ENCODE data around the gene PEDS1. TPM values are rescaled to one million over a fixed set of nuclear protein-coding genes. Genes with fewer than 3 reads are reported as not detected.
A peak's percentile ranks its signal among the peaks of the same experiment; 100 is the strongest.

Gene PEDS1
- total and polyA plus RNA-seq, 9 donors: 7.5 to 18.2 (median 12.4) TPM

DNA sequence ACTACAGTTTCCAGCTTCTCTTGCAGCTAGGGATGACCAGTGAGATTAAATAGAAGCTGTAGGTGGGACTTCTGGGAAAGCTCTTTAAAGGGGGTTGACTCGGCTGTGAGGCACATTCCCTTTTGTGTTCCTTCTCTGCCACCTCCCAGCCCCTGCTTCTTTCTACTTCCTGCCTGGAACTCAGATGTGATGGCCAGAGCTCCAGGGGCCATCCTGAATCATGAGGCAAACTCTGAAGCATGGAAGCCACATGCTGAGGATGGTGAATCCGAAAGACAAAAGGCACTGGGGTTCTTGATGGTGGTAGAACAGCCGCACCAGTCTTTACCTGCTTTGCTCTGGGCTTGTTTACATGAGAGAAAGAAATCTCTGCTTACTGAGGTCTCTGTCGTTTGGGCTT lies 46.2 kb upstream of the PEDS1 start:
- Histone ChIP-seq H3K4me3 (no peak overlapping the region), H3K4me1 (ENCODE audit: insufficient read depth) (peaks cover 2% of the 10 kb centered on the region), H3K36me3 (no peaks in the 10 kb centered on the region), H3K27me3 (no peaks in the 10 kb centered on the region), H3K27ac (no peak overlapping the region), H3K9me3 (no peaks in the 10 kb centered on the region)
- intact Hi-C loops (cut with DNase I): loop anchor here in 1 of 4 donors (10.0 kb wide), 1 partner anchor 185 kb away; no protein-coding TSS in a partner anchor
- 89 to 91% (median 91%) methylated on average over 4 of the region's 4 CpGs for WGBS, 3 donors
- no peak for TF ChIP-seq POLR2A (IDR thresholded peaks at IDR 0.05)
- no peak for TF ChIP-seq EP300 (IDR thresholded peaks at IDR 0.05)
- TF ChIP-seq, protein P1, sequence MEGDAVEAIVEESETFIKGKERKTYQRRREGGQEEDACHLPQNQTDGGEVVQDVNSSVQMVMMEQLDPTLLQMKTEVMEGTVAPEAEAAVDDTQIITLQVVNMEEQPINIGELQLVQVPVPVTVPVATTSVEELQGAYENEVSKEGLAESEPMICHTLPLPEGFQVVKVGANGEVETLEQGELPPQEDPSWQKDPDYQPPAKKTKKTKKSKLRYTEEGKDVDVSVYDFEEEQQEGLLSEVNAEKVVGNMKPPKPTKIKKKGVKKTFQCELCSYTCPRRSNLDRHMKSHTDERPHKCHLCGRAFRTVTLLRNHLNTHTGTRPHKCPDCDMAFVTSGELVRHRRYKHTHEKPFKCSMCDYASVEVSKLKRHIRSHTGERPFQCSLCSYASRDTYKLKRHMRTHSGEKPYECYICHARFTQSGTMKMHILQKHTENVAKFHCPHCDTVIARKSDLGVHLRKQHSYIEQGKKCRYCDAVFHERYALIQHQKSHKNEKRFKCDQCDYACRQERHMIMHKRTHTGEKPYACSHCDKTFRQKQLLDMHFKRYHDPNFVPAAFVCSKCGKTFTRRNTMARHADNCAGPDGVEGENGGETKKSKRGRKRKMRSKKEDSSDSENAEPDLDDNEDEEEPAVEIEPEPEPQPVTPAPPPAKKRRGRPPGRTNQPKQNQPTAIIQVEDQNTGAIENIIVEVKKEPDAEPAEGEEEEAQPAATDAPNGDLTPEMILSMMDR (IDR thresholded peaks at IDR 0.05): no peak
- no peak for DNase-seq

DNA sequence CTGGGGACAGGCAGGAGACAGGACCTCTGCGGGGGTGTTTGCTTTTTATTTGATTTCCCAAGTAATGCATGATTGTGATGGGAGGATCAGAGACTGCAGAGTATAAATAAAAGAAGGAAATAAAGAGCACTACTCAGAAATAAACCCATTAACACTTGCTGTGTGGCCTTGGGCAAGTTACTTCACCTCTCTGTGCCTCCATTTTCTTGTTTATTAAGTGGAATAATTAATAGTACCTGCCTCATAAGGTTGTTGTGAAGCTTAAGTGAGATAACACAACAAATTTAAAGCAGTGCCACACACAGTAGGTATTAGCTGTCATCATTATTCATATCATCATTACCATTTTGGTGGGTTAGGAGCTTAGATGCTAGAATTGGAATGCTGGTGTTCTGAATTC lies 45.2 kb upstream of the PEDS1 start:
- Histone ChIP-seq H3K27me3 (no peaks in the 10 kb centered on the region), H3K4me3 (no peak overlapping the region), H3K36me3 (no peaks in the 10 kb centered on the region), H3K27ac (no peak overlapping the region), H3K4me1 (ENCODE audit: insufficient read depth) (peaks cover 10% of the 10 kb centered on the region), H3K9me3 (no peaks in the 10 kb centered on the region)
- intact Hi-C loops (cut with DNase I): loop anchor here in 1 of 4 donors (10.0 kb wide), 1 partner anchor 186 kb away; no protein-coding TSS in a partner anchor
- DNase-seq: no peak
- 74 to 78% (median 76%) methylated on average over 1 of the region's 1 CpG for WGBS, 3 donors
- no peak for TF ChIP-seq EP300 (IDR thresholded peaks at IDR 0.05)

DNA sequence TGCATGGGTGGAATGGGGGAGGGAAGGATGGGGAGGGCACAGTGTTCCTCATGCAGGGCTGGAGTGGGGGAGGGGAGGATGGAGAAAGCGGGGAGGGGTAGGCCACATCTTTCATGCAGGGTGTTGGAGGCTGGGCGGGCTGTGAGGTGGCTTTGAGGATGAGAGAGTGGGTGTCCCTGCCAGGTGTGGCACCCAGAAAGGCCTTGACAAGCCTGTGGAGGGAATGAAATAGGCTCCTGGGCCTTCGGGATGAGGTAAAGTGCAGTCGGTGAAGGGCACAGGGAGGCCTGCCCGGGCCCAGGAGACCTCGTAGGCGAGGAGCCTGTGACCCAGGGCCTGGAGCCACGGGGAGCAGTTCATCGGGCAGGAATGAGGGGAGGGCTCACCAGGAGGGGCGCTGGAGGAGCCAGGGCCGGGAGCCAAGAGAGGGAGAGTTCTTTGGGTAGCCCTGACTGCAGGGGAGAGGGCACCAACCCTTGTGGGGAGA lies 44.7 kb upstream of the PEDS1 start:
- Histone ChIP-seq H3K36me3 (no peaks in the 10 kb centered on the region), H3K4me1 (ENCODE audit: insufficient read depth) (peaks cover 11% of the 10 kb centered on the region), H3K4me3 (no peak overlapping the region), H3K27ac (no peak overlapping the region), H3K9me3 (no peaks in the 10 kb centered on the region), H3K27me3 (no peaks in the 10 kb centered on the region)
- WGBS, 3 donors: 36 to 37% (median 36%) methylated on average over 11 of the region's 11 CpGs
- peak in 3 of 5 donors; percentile 46 to 64 (median 48) for DNase-seq
- TF ChIP-seq POLR2A (IDR thresholded peaks at IDR 0.05) (no peak), EP300 (IDR thresholded peaks at IDR 0.05) (no peak)
- TF ChIP-seq, protein P1 (IDR thresholded peaks at IDR 0.05): no peak
- intact Hi-C loops (cut with DNase I): loop anchor here in 1 of 4 donors (10.0 kb wide), 1 partner anchor 187 kb away; no protein-coding TSS in a partner anchor

DNA sequence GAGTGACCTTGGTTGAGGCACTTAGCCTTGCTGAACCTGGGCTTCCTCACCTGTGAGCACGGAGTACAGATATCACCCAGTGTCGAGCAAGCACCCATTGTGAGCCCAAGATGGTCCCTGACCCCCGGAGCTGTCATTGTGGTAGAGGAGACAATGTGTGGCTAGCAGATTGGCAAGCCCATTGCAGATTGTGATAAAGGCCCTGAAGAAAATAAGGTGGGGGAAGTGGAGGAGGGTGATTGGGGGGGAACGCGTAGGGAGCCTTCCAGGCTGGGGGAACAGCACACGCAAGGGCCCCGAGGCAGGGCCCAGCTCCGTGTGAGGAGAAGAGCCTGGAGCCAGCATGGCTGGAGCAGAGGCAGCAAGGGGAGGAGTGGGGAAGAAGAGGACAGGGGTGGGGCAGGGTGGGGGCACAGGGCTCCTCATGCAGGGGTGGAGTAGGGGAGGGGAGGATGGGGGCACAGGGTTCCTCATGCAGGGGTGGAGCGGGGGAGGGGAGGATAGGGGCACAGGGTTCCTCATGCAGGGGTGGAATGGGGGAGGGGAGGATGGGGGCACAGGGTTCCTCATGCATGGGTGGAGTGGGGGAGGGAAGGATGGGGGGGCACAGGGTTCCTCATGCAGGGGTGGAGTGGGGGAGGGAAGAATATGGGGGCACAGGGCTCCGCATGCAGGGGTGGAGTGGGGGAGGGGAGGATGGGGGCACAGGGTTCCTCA lies 44.1 kb upstream of the PEDS1 start:
- H3K4me3 ChIP-seq: no peak overlapping the region
- intact Hi-C loops (cut with DNase I): loop anchor here in 1 of 4 donors (10.0 kb wide), 1 partner anchor 187 kb away; no protein-coding TSS in a partner anchor
- WGBS, 3 donors: 76 to 80% (median 76%) methylated on average over 9 to 10 of the region's 10 CpGs
- H3K27ac ChIP-seq: no peak overlapping the region
- H3K9me3 ChIP-seq: no peaks in the 10 kb centered on the region
- H3K4me1 ChIP-seq (ENCODE audit: insufficient read depth): peaks cover 11% of the 10 kb centered on the region
- H3K27me3 ChIP-seq: no peaks in the 10 kb centered on the region
- TF ChIP-seq, protein P1 (IDR thresholded peaks at IDR 0.05): no peak
- no peak for TF ChIP-seq POLR2A (IDR thresholded peaks at IDR 0.05)
- TF ChIP-seq EP300 (IDR thresholded peaks at IDR 0.05): no peak
- H3K36me3 ChIP-seq: no peaks in the 10 kb centered on the region
- DNase-seq: peak in 1 of 5 donors; percentile 15

- Histone ChIP-seq H3K27me3 (no peaks in the 10 kb centered on the region), H3K4me3 (no peak overlapping the region), H3K27ac (no peak overlapping the region), H3K4me1 (ENCODE audit: insufficient read depth) (peaks cover 11% of the 10 kb centered on the region), H3K9me3 (no peaks in the 10 kb centered on the region), H3K36me3 (no peaks in the 10 kb centered on the region)
- intact Hi-C loops (cut with DNase I): loop anchor here in 1 of 4 donors (10.0 kb wide), 1 partner anchor 188 kb away; no protein-coding TSS in a partner anchor
- 93 to 98% (median 93%) methylated on average over 6 of the region's 6 CpGs for WGBS, 3 donors
- TF ChIP-seq EP300 (IDR thresholded peaks at IDR 0.05) (no peak), POLR2A (IDR thresholded peaks at IDR 0.05) (no peak)
- TF ChIP-seq, protein P1 (IDR thresholded peaks at IDR 0.05): no peak
- no peak for DNase-seq
Observed at GRCh38 chr20:50196896-50197295, 43.4 kb upstream of the PEDS1 start.

All from ovary (tissue), 9 donors.